ENCODE measurements around the gene WWOX.

- TF ChIP-seq CTCF (IDR thresholded peaks at IDR 0.05; ENCODE audit: low read length) = no peak
- TF ChIP-seq EZH2 (optimal IDR thresholded peaks at IDR 0.05; ENCODE audit: low read depth, low read length) = no peak
- TF ChIP-seq EZH2phosphoT487 (IDR thresholded peaks at IDR 0.05; ENCODE audit: low read length) = no peak
Measured at GRCh38 chr16:78746718-78747117, 647.3 kb downstream of the WWOX start.

Data from MM.1S (cell line).